Measurements from ENCODE around the gene AP2S1.

DNA sequence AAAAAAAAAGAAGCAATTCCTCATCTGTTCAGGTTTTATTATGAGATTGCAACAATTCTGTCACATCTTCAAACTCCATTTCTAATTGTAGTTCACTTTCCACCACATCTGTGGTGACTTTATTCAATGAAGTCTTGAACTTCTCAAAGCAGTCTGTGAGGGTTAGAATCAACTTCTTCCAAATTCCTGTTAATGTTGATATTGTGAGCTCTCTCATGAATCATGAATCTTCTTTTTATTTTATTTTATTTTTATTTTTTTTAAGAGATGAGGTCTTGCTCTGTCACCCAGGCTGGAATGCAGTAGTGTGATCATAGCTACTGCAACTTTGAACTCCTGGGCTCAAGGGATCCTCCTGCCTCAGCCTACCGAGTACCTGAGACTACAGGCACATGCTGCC lies 29.8 kb upstream of the AP2S1 start:
- TF ChIP-seq POLR2A (IDR thresholded peaks at IDR 0.05; ENCODE audit: extremely low read depth, insufficient read length) (no peak), MAX (IDR thresholded peaks at IDR 0.05; ENCODE audit: low read depth, low read length) (no peak)
- TF ChIP-seq, protein P1, sequence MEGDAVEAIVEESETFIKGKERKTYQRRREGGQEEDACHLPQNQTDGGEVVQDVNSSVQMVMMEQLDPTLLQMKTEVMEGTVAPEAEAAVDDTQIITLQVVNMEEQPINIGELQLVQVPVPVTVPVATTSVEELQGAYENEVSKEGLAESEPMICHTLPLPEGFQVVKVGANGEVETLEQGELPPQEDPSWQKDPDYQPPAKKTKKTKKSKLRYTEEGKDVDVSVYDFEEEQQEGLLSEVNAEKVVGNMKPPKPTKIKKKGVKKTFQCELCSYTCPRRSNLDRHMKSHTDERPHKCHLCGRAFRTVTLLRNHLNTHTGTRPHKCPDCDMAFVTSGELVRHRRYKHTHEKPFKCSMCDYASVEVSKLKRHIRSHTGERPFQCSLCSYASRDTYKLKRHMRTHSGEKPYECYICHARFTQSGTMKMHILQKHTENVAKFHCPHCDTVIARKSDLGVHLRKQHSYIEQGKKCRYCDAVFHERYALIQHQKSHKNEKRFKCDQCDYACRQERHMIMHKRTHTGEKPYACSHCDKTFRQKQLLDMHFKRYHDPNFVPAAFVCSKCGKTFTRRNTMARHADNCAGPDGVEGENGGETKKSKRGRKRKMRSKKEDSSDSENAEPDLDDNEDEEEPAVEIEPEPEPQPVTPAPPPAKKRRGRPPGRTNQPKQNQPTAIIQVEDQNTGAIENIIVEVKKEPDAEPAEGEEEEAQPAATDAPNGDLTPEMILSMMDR (IDR thresholded peaks at IDR 0.05; ENCODE audit: low read depth, low read length) = no peak

Data from NB4 (cell line).